ENCODE measurements around the gene ITGA4. TPM values are rescaled to one million over a fixed set of nuclear protein-coding genes. Genes with fewer than 3 reads are reported as not detected.

Gene ITGA4
- polyA plus RNA-seq, 1 donor: 14.9 TPM

DNA sequence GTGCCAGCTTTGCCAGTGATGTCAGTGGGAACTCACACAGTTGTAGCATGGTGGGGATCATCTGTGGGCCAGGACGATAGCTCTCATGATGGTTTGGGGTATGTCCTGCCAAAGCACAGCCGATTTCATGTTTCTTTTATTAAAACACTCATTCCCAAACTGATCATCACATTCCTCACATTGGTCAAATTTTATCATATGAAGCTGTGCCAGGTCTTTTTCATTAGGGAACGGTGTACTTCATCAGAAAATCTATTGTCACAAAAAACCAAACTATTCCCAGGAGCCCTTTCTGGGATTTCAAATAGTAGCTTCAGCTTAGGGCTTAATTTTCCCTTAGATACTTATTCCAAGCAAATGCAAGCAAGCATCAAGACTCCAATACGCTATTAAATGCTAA lies 42.0 kb downstream of the ITGA4 start:
- 93% methylated on average over 3 of the region's 4 CpGs for WGBS (ENCODE audit: insufficient coverage, low lambda C conversion rate)
- no peaks in the 10 kb centered on the region for H3K9me3 ChIP-seq (ENCODE audit: control insufficient read depth, low read depth, low read length)
- H3K27me3 ChIP-seq (ENCODE audit: control insufficient read depth, insufficient read depth, low read length): no peaks in the 10 kb centered on the region
- H3K36me3 ChIP-seq (ENCODE audit: control insufficient read depth, insufficient read depth, low read length): no peaks in the 10 kb centered on the region
- H3K4me1 ChIP-seq (ENCODE audit: control insufficient read depth, insufficient read depth, low read length): no peaks in the 10 kb centered on the region
- no peak overlapping the region for H3K4me3 ChIP-seq (ENCODE audit: low read length)
- DNase-seq: no peak
- no peak overlapping the region for H3K27ac ChIP-seq (ENCODE audit: low read length)

DNA sequence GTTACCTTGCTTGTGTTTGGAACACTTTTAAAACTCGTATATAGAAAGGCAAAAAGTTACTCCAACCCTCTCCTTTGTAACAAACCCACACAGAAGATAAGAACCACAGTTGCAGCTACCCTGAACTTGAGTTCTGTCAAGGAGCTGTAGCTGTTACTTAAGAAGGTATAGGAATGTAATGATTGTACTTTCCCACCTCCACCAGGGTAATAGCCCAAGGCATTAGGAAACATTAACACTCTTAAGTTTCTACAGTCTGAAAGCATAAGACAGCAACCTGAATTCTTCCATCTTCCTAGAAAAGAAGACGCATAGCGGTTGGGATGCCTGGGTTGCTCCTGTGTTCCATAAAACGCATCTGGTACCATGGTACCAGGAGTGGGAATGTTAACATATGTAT lies 43.0 kb downstream of the ITGA4 start:
- DNase-seq: no peak
- H3K27me3 ChIP-seq (ENCODE audit: control insufficient read depth, insufficient read depth, low read length): no peaks in the 10 kb centered on the region
- H3K9me3 ChIP-seq (ENCODE audit: control insufficient read depth, low read depth, low read length): no peaks in the 10 kb centered on the region
- H3K36me3 ChIP-seq (ENCODE audit: control insufficient read depth, insufficient read depth, low read length): no peaks in the 10 kb centered on the region
- H3K4me1 ChIP-seq (ENCODE audit: control insufficient read depth, insufficient read depth, low read length): no peaks in the 10 kb centered on the region
- 83% methylated on average over 1 of the region's 4 CpGs for WGBS (ENCODE audit: insufficient coverage, low lambda C conversion rate)
- H3K27ac ChIP-seq (ENCODE audit: low read length): no peak overlapping the region
- no peak overlapping the region for H3K4me3 ChIP-seq (ENCODE audit: low read length)

DNA sequence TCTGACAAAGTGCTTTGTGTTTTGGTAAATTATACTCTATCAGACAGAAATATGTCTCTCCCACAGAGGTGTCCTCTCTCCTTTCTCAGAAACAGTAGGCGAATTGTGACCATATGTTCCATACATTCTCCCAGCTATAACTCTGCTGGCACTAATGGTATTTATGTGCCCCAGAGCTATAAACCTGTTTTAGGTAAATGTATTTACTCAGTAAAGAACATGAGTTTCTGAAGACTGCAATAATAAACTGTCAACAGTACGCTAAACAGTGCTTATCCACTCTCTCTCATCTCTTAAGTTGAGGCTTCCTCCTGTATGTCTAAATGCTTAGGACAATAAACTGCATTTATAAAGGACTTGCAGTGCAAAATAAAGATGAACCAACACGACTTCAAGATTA lies 58.5 kb downstream of the ITGA4 start:
- H3K4me1 ChIP-seq (ENCODE audit: control insufficient read depth, insufficient read depth, low read length): no peaks in the 10 kb centered on the region
- no peak for DNase-seq
- H3K4me3 ChIP-seq (ENCODE audit: low read length): no peak overlapping the region
- no peaks in the 10 kb centered on the region for H3K36me3 ChIP-seq (ENCODE audit: control insufficient read depth, insufficient read depth, low read length)
- 70% methylated on average over 2 of the region's 3 CpGs for WGBS (ENCODE audit: insufficient coverage, low lambda C conversion rate)
- no peaks in the 10 kb centered on the region for H3K27me3 ChIP-seq (ENCODE audit: control insufficient read depth, insufficient read depth, low read length)
- H3K27ac ChIP-seq (ENCODE audit: low read length): no peak overlapping the region
- H3K9me3 ChIP-seq (ENCODE audit: control insufficient read depth, low read depth, low read length): no peaks in the 10 kb centered on the region

GRCh38 chr2:181516992-181517391 lies 59.8 kb downstream of the ITGA4 start:
- Histone ChIP-seq H3K27me3 (ENCODE audit: control insufficient read depth, insufficient read depth, low read length) (no peaks in the 10 kb centered on the region), H3K27ac (ENCODE audit: low read length) (no peak overlapping the region)

GRCh38 chr2:181517685-181518301 lies 60.6 kb downstream of the ITGA4 start:
- H3K4me3 ChIP-seq (ENCODE audit: low read length): no peak overlapping the region
- DNase-seq: no peak
- no CpG with 5 or more reads among the region's 1 CpG for WGBS (ENCODE audit: insufficient coverage, low lambda C conversion rate)
- H3K27me3 ChIP-seq (ENCODE audit: control insufficient read depth, insufficient read depth, low read length): no peaks in the 10 kb centered on the region
- H3K4me1 ChIP-seq (ENCODE audit: control insufficient read depth, insufficient read depth, low read length): no peaks in the 10 kb centered on the region
- H3K27ac ChIP-seq (ENCODE audit: low read length): no peak overlapping the region
- no peaks in the 10 kb centered on the region for H3K36me3 ChIP-seq (ENCODE audit: control insufficient read depth, insufficient read depth, low read length)
- no peaks in the 10 kb centered on the region for H3K9me3 ChIP-seq (ENCODE audit: control insufficient read depth, low read depth, low read length)

More at GRCh38 chr2:181516992-181517391, 59.8 kb downstream of the ITGA4 start:
- H3K9me3 ChIP-seq (ENCODE audit: control insufficient read depth, low read depth, low read length): no peaks in the 10 kb centered on the region
- H3K4me1 ChIP-seq (ENCODE audit: control insufficient read depth, insufficient read depth, low read length): no peaks in the 10 kb centered on the region
- no peak overlapping the region for H3K4me3 ChIP-seq (ENCODE audit: low read length)
- no peaks in the 10 kb centered on the region for H3K36me3 ChIP-seq (ENCODE audit: control insufficient read depth, insufficient read depth, low read length)
- no peak for DNase-seq

GRCh38 chr2:181520253-181520652 lies 63.1 kb downstream of the ITGA4 start:
- Histone ChIP-seq H3K27ac (ENCODE audit: low read length) (no peak overlapping the region), H3K36me3 (ENCODE audit: control insufficient read depth, insufficient read depth, low read length) (no peaks in the 10 kb centered on the region), H3K9me3 (ENCODE audit: control insufficient read depth, low read depth, low read length) (no peaks in the 10 kb centered on the region), H3K4me1 (ENCODE audit: control insufficient read depth, insufficient read depth, low read length) (no peaks in the 10 kb centered on the region), H3K4me3 (ENCODE audit: low read length) (no peak overlapping the region), H3K27me3 (ENCODE audit: control insufficient read depth, insufficient read depth, low read length) (no peaks in the 10 kb centered on the region)
- 100% methylated on average over 1 of the region's 1 CpG for WGBS (ENCODE audit: insufficient coverage, low lambda C conversion rate)
- no peak for DNase-seq

GRCh38 chr2:181523756-181524155 lies 66.6 kb downstream of the ITGA4 start:
- Histone ChIP-seq H3K27me3 (ENCODE audit: control insufficient read depth, insufficient read depth, low read length) (no peaks in the 10 kb centered on the region), H3K27ac (ENCODE audit: low read length) (no peak overlapping the region), H3K9me3 (ENCODE audit: control insufficient read depth, low read depth, low read length) (no peaks in the 10 kb centered on the region), H3K4me3 (ENCODE audit: low read length) (no peak overlapping the region), H3K4me1 (ENCODE audit: control insufficient read depth, insufficient read depth, low read length) (no peaks in the 10 kb centered on the region), H3K36me3 (ENCODE audit: control insufficient read depth, insufficient read depth, low read length) (no peaks in the 10 kb centered on the region)
- WGBS (ENCODE audit: insufficient coverage, low lambda C conversion rate): no CpG with 5 or more reads among the region's 5 CpGs
- DNase-seq: no peak

DNA sequence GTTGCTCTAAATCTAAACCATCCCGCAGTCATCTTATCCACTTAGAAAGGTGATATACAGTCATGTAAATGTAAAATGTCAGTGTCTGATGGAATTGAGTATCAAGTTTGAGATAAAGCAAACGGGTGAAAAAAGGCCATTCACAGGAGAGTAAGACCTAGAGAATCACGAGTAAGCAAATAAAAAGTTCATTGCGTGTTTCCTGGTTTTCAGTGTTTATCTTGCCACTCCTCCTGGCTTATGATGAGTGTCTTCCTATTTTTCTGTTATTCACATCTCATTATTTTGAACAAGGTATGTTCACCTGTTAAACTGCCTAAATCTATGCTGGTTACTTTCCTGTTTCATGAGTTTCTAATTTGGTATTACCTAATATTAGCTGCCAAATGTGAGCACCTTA lies 68.8 kb downstream of the ITGA4 start:
- no peaks in the 10 kb centered on the region for H3K27me3 ChIP-seq (ENCODE audit: control insufficient read depth, insufficient read depth, low read length)
- no peaks in the 10 kb centered on the region for H3K36me3 ChIP-seq (ENCODE audit: control insufficient read depth, insufficient read depth, low read length)
- DNase-seq: no peak
- WGBS (ENCODE audit: insufficient coverage, low lambda C conversion rate): 24% methylated on average over 2 of the region's 4 CpGs
- no peaks in the 10 kb centered on the region for H3K9me3 ChIP-seq (ENCODE audit: control insufficient read depth, low read depth, low read length)
- H3K4me3 ChIP-seq (ENCODE audit: low read length): no peak overlapping the region
- H3K27ac ChIP-seq (ENCODE audit: low read length): no peak overlapping the region
- H3K4me1 ChIP-seq (ENCODE audit: control insufficient read depth, insufficient read depth, low read length): no peaks in the 10 kb centered on the region

- H3K27ac ChIP-seq (ENCODE audit: low read length): no peak overlapping the region
- WGBS (ENCODE audit: insufficient coverage, low lambda C conversion rate): 100% methylated on average over 2 of the region's 6 CpGs
Observed at GRCh38 chr2:181527058-181527457, 69.9 kb downstream of the ITGA4 start.

DNA sequence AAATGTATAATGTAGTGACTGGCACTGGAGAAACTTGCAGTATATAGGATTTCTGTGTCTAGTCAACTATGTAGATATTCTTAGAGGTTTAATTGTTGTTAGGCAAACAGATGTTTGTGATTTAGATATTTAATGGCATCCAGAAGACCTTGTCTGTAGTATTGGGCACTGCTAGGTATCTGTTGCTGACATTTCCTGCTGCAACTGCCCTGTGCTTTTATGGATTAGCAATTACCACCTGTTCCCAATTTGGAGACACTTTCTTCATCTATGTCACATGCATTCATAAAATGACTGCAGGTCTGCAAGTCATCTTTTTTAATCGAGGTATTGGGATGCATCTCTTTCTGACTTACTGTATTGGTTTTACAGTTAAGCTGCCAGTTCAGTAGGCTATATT lies 71.3 kb downstream of the ITGA4 start:
- Histone ChIP-seq H3K27me3 (ENCODE audit: control insufficient read depth, insufficient read depth, low read length) (no peaks in the 10 kb centered on the region), H3K9me3 (ENCODE audit: control insufficient read depth, low read depth, low read length) (no peaks in the 10 kb centered on the region), H3K4me1 (ENCODE audit: control insufficient read depth, insufficient read depth, low read length) (no peaks in the 10 kb centered on the region), H3K36me3 (ENCODE audit: control insufficient read depth, insufficient read depth, low read length) (no peaks in the 10 kb centered on the region), H3K27ac (ENCODE audit: low read length) (no peak overlapping the region), H3K4me3 (ENCODE audit: low read length) (no peak overlapping the region)
- DNase-seq: no peak
- WGBS (ENCODE audit: insufficient coverage, low lambda C conversion rate): no CpG with 5 or more reads among the region's 1 CpG

More at GRCh38 chr2:181527058-181527457, 69.9 kb downstream of the ITGA4 start:
- Histone ChIP-seq H3K4me3 (ENCODE audit: low read length) (no peak overlapping the region), H3K4me1 (ENCODE audit: control insufficient read depth, insufficient read depth, low read length) (no peaks in the 10 kb centered on the region), H3K27me3 (ENCODE audit: control insufficient read depth, insufficient read depth, low read length) (no peaks in the 10 kb centered on the region), H3K9me3 (ENCODE audit: control insufficient read depth, low read depth, low read length) (no peaks in the 10 kb centered on the region), H3K36me3 (ENCODE audit: control insufficient read depth, insufficient read depth, low read length) (no peaks in the 10 kb centered on the region)
- no peak for DNase-seq

- no peaks in the 10 kb centered on the region for H3K9me3 ChIP-seq (ENCODE audit: control insufficient read depth, low read depth, low read length)
- no peaks in the 10 kb centered on the region for H3K4me1 ChIP-seq (ENCODE audit: control insufficient read depth, insufficient read depth, low read length)
- no peak overlapping the region for H3K27ac ChIP-seq (ENCODE audit: low read length)
- H3K36me3 ChIP-seq (ENCODE audit: control insufficient read depth, insufficient read depth, low read length): no peaks in the 10 kb centered on the region
- WGBS (ENCODE audit: insufficient coverage, low lambda C conversion rate): 100% methylated on average over 2 of the region's 2 CpGs
- no peaks in the 10 kb centered on the region for H3K27me3 ChIP-seq (ENCODE audit: control insufficient read depth, insufficient read depth, low read length)
- no peak for DNase-seq
- no peak overlapping the region for H3K4me3 ChIP-seq (ENCODE audit: low read length)
Observed at GRCh38 chr2:181536730-181537129, 79.5 kb downstream of the ITGA4 start.

All from large intestine (tissue), 3 donors.